ENCODE data around the gene HINFP. TPM values are rescaled to one million over a fixed set of nuclear protein-coding genes. Genes with fewer than 3 reads are reported as not detected.

The HINFP gene
- total and polyA plus RNA-seq, 9 of the 15 experiments (the other 6 are each of a cell fraction or from before 2014, with no cell fraction given): 13.8 to 34.1 (median 22.5) TPM

GRCh38 chr11:119101759-119102423 is 19.5 kb upstream of the HINFP start, which contains the start of gene DPAGT1 (continued):
- peak in 1 of 2 experiments; percentile 37; a peak in 1 of 4 replicates for TF ChIP-seq MLLT1 (IDR thresholded peaks at IDR 0.05)
- TF ChIP-seq NELFE (IDR thresholded peaks at IDR 0.05; ENCODE audit: insufficient read depth, insufficient read length): no peak
- no peak for TF ChIP-seq ZNF77 (CRISPR knock-in tag; IDR thresholded peaks at IDR 0.05)
- TF ChIP-seq ZBTB1 (CRISPR knock-in tag; IDR thresholded peaks at IDR 0.05; ENCODE audit: borderline replicate concordance, low read depth): no peak
- peak; percentile 97 for TF ChIP-seq GABPA (tag; conservative IDR thresholded peaks at IDR 0.05; ENCODE audit: low read depth)
- TF ChIP-seq ASH1L (IDR thresholded peaks at IDR 0.05; ENCODE audit: borderline replicate concordance, low read depth, partially characterized antibody): peak; percentile 80
- no peak for TF ChIP-seq KDM1A (IDR thresholded peaks at IDR 0.05)
- TF ChIP-seq ZNF583 (CRISPR knock-in tag; IDR thresholded peaks at IDR 0.05): peak; percentile 69; the same call in 1 of the 2 replicates
- TF ChIP-seq ZNF584 (CRISPR knock-in tag; IDR thresholded peaks at IDR 0.05; ENCODE audit: low read depth): peak; percentile 75
- TF ChIP-seq RNF219 (CRISPR knock-in tag; IDR thresholded peaks at IDR 0.05): no peak
- TF ChIP-seq ELF1 (tag; IDR thresholded peaks at IDR 0.05): peak; percentile 91
- no peak; the same call in 1 of the 2 replicates for TF ChIP-seq ZBTB9 (CRISPR knock-in tag; IDR thresholded peaks at IDR 0.05)
- TF ChIP-seq SMAD3 (CRISPR knock-in tag; conservative IDR thresholded peaks at IDR 0.05): peak; percentile 80
- no peak for TF ChIP-seq GMEB1 (CRISPR knock-in tag; IDR thresholded peaks at IDR 0.05)
- no peak for TF ChIP-seq HMBOX1 (IDR thresholded peaks at IDR 0.05)
- TF ChIP-seq TCFL5 (CRISPR knock-in tag; conservative IDR thresholded peaks at IDR 0.05): no peak
- TF ChIP-seq SMARCA5 (IDR thresholded peaks at IDR 0.05): no peak
- TF ChIP-seq SIN3B (IDR thresholded peaks at IDR 0.05; ENCODE audit: low read depth): no peak; the same call in 1 of the 2 replicates
- TF ChIP-seq SMARCE1 (IDR thresholded peaks at IDR 0.05): no peak
- TF ChIP-seq ZNF436 (CRISPR knock-in tag; IDR thresholded peaks at IDR 0.05): no peak
- TF ChIP-seq RBBP5 (IDR thresholded peaks at IDR 0.05; ENCODE audit: borderline replicate concordance, insufficient read depth, low read length, poor library complexity, severe bottlenecking): peak; percentile 72
- TF ChIP-seq POLR2G (IDR thresholded peaks at IDR 0.05; ENCODE audit: low read depth, low read length): no peak
